Ectodermal cell (in vitro differentiated cells): Measurements from ENCODE around the gene XXYLT1.
"Not testable (repeated sequence)": the region's sequence is repeated elsewhere in the genome, so short reads cannot be mapped to it uniquely, and the experiment has no call there.

Experiments used
- H3K27ac ChIP-seq: 2 replicates; pipeline ENCODE4 v1.7.0; 2013; ENCODE audit warnings: mild to moderate bottlenecking, low read depth, low read length; ENCODE audit not compliant: insufficient read depth, poor library complexity, severe bottlenecking
- H3K27me3 ChIP-seq: 2 replicates; pipeline ENCODE4 v1.7.0; 2013; ENCODE audit warnings: mild to moderate bottlenecking, low read length; ENCODE audit not compliant: insufficient read depth, control insufficient read depth, poor library complexity, severe bottlenecking
- H3K36me3 ChIP-seq: one replicate; pipeline ENCODE4 v1.7.0; 2013; ENCODE audit warnings: low read length; ENCODE audit not compliant: control insufficient read depth, insufficient read depth
- H3K4me1 ChIP-seq: one replicate; pipeline ENCODE4 v1.7.0; 2013; ENCODE audit warnings: low read length; ENCODE audit not compliant: control insufficient read depth, insufficient read depth
- H3K4me3 ChIP-seq: 2 replicates; pipeline ENCODE4 v1.7.0; 2013; ENCODE audit warnings: low read depth, low read length, control low read depth; ENCODE audit not compliant: insufficient read depth
- H3K9me3 ChIP-seq: 2 replicates; pipeline ENCODE4 v1.7.0; 2013; ENCODE audit warnings: mild to moderate bottlenecking, low read length, moderate library complexity; ENCODE audit not compliant: control insufficient read depth
- WGBS, 2 experiments: methylation state at CpG; one replicate each; pipeline ENCODE4 v1.1.7; 2013; ENCODE audit warnings: missing lambda C conversion rate in 2 of 2; 5-methylcytosine and 5-hydroxymethylcytosine counted together

XXYLT1 gene

DNA sequence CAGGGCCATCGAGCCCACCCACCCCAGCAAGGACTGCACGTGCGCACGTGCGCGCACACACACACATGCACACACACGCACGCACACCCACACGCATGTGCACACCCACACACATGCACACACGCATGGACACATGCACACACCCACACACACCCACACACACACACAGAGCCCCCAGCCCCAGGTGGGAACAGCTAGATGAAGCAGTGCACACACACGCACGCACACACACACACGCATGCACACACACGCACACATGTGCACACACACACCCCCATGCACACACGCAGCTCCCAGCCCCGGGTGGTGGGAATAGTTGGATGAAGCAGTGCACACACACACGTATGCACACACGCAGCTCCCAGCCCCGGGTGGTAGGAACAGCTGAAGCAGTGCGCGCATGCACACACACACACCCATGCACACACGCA, 158.6 kb downstream of the XXYLT1 start:
- no peaks in the 10 kb centered on the region for H3K27me3 ChIP-seq
- no peak overlapping the region for H3K27ac ChIP-seq
- H3K4me1 ChIP-seq = no peaks in the 10 kb centered on the region
- H3K4me3 ChIP-seq = no peak overlapping the region
- WGBS, 2 experiments = 79 to 81% methylated on average over 20 to 22 of the region's 22 CpGs
- no peaks in the 10 kb centered on the region for H3K36me3 ChIP-seq
- H3K9me3 ChIP-seq = no peaks in the 10 kb centered on the region

- Histone ChIP-seq H3K27ac (no peak overlapping the region), H3K9me3 (no peaks in the 10 kb centered on the region), H3K4me3 (no peak overlapping the region), H3K4me1 (no peaks in the 10 kb centered on the region), H3K27me3 (no peaks in the 10 kb centered on the region), H3K36me3 (no peaks in the 10 kb centered on the region)
- 94 to 98% methylated on average over 8 to 9 of the region's 9 CpGs for WGBS, 2 experiments
These were observed 159.2 kb downstream of the XXYLT1 start for GRCh38 chr3:195111766-195112165.

DNA sequence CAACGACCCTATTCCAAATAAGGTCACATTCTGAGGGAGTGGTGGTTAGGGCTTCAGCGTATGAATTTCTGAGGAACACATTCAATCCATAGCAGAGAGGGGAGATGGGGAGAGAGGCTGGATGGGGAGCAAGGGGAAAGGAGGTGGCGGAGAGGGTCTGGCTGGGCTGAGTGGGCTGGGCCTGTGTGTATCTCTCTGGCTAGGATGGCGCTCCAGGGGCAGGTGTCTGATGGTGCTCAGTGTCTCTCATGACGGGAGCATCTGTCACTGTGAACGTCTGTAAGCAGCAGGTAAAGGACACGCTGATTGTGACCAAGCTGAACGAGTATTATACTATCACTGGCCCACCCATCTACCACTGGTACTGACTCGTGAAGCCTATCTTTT, 159.6 kb downstream of the XXYLT1 start:
- H3K27me3 ChIP-seq = no peaks in the 10 kb centered on the region
- no peak overlapping the region for H3K4me3 ChIP-seq
- WGBS, 2 experiments = 88 to 92% methylated on average over 8 to 9 of the region's 9 CpGs
- no peaks in the 10 kb centered on the region for H3K4me1 ChIP-seq
- H3K36me3 ChIP-seq = no peaks in the 10 kb centered on the region
- H3K27ac ChIP-seq = no peak overlapping the region
- H3K9me3 ChIP-seq = no peaks in the 10 kb centered on the region

GRCh38 chr3:195110647-195111318, 160.2 kb downstream of the XXYLT1 start:
- WGBS, 2 experiments = 81% methylated on average over 13 to 14 of the region's 14 CpGs
- H3K27ac ChIP-seq = no peak overlapping the region
- no peaks in the 10 kb centered on the region for H3K4me1 ChIP-seq
- no peaks in the 10 kb centered on the region for H3K27me3 ChIP-seq
- H3K36me3 ChIP-seq = no peaks in the 10 kb centered on the region
- no peak overlapping the region for H3K4me3 ChIP-seq
- no peaks in the 10 kb centered on the region for H3K9me3 ChIP-seq

DNA sequence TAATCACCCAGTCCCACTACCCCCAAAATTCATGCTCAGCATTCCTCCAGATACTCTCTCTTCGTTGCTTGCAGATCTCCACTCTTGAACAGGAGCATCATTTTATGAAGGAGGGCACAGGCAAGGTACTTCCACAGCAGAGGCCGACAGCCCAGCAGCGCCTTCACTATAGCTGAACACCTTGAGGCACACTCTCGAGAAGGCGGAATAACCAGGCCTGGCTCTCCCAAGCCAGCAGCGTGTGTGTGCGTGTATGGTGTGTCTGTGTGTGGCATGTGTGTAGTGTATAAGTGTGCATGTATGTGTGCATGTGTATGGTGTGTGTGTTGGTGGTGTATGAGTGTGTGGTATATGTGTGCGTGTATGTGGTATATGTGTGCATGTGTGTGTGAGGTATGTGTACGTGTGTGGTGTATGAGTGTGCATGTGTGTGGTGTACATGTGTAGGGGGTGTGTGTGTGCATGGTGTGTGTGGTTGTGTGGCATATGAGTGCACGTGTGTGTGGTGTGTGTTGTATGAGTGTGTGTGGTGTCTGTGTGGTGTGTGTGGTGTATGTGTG, 161.8 kb downstream of the XXYLT1 start:
- Histone ChIP-seq H3K4me1 (no peaks in the 10 kb centered on the region), H3K9me3 (no peaks in the 10 kb centered on the region), H3K36me3 (no peaks in the 10 kb centered on the region), H3K27me3 (no peaks in the 10 kb centered on the region), H3K4me3 (no peak overlapping the region), H3K27ac (no peak overlapping the region)
- WGBS, 2 experiments = 84 to 86% methylated on average over 10 of the region's 10 CpGs

- H3K36me3 ChIP-seq = no peaks in the 10 kb centered on the region
- H3K9me3 ChIP-seq = no peaks in the 10 kb centered on the region
- 87 to 88% methylated on average over 8 of the region's 8 CpGs for WGBS, 2 experiments
- H3K4me3 ChIP-seq = no peak overlapping the region
- H3K27me3 ChIP-seq = no peaks in the 10 kb centered on the region
- no peak overlapping the region for H3K27ac ChIP-seq
- no peaks in the 10 kb centered on the region for H3K4me1 ChIP-seq
These were observed 163.4 kb downstream of the XXYLT1 start for GRCh38 chr3:195107593-195107992.

- not testable (repeated sequence) for H3K4me3 ChIP-seq, H3K9me3 ChIP-seq, H3K4me1 ChIP-seq, H3K27me3 ChIP-seq, H3K36me3 ChIP-seq, H3K27ac ChIP-seq
- 85 to 89% methylated on average over 17 of the region's 17 CpGs for WGBS, 2 experiments
These were observed 163.9 kb downstream of the XXYLT1 start for GRCh38 chr3:195107031-195107430.

DNA sequence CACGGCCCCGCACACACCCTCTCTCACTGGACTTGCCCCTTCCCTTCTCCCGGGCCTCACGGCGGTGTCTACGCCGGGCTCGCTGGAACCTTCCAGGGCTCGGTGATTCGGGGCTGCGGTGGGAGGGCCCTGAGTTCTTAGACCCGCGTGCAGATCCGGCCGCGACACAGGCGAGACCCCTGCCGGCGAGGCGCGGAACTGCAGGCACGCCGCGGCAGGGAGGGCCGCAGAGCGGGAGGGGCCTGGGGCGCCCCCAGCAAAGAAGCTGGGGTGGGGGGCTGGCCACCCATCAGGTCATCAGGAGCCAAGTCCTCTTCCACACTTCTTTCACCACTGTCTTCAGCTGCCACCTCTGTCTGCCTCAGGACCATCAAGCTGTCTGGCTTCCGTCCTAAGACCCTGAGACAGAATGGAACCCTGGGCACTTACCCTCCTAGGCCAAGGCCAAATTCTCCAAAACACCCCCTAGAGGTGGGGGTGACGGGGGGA, 164.5 kb downstream of the XXYLT1 start:
- Histone ChIP-seq H3K9me3 (no peaks in the 10 kb centered on the region), H3K36me3 (no peaks in the 10 kb centered on the region), H3K4me1 (no peaks in the 10 kb centered on the region), H3K27ac (no peak overlapping the region), H3K4me3 (no peak overlapping the region), H3K27me3 (no peaks in the 10 kb centered on the region)
- WGBS, 2 experiments = 9 to 10% methylated on average over 29 of the region's 29 CpGs

DNA sequence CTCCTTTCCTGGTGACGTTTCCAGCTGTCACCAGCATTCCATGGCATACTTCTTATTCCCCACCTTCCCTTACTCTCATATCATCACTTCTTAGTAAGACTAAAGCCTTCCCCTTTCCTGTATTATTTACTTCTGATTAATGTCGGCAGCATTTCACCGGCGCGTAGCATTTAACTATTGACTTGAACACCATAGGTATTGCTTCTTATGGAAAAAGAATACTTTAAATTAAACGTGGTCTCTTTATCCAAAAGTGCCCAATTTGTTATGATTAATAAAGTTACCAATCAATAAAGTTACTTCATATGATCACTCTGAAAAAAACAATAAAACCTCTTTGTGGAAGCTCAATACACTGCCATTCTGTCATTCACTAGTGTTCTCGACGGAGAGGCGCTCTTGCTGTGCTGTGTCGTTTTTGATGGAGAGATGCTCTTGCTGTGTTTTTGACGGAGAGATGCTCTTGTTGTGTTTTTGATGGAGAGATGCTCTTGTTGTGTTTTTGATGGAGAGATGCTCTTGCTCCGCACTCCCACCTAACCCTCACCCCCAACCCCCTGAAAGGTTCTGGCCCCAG, 165.0 kb downstream of the XXYLT1 start:
- Histone ChIP-seq H3K4me1 (no peaks in the 10 kb centered on the region), H3K27me3 (no peaks in the 10 kb centered on the region), H3K27ac (no peak overlapping the region), H3K36me3 (no peaks in the 10 kb centered on the region), H3K4me3 (no peak overlapping the region), H3K9me3 (no peaks in the 10 kb centered on the region)
- 80 to 84% methylated on average over 10 to 11 of the region's 12 CpGs for WGBS, 2 experiments

- Histone ChIP-seq H3K36me3 (no peaks in the 10 kb centered on the region), H3K27ac (no peak overlapping the region), H3K27me3 (no peaks in the 10 kb centered on the region), H3K4me1 (no peaks in the 10 kb centered on the region), H3K4me3 (no peak overlapping the region), H3K9me3 (no peaks in the 10 kb centered on the region)
- WGBS, 2 experiments = 95% methylated on average over 13 of the region's 13 CpGs
These were observed 165.6 kb downstream of the XXYLT1 start for GRCh38 chr3:195105389-195105788.
